Ovary (tissue), 3 donors: ENCODE results near the gene PRRT3.

Experiments
- EP300 ChIP-seq: sonication (generic); formaldehyde crosslinking; IDR thresholded peaks from one replicate; pipeline ENCODE4 v1.6.1; 2017; ENCODE audit warnings: antibody characterized with exemption
- POLR2A ChIP-seq: fragments of 450-650 bp; IDR thresholded peaks from one replicate; pipeline ENCODE4 v1.6.1; 2017; ENCODE audit warnings: antibody characterized with exemption, mild to moderate bottlenecking, moderate library complexity
- TF ChIP-seq, protein P1 (sequence below), 3 donors: fragments of 450-650 bp in 2 of 3; fragments of 200-600 bp in 1 of 3; IDR thresholded peaks; one replicate each; pipeline versions ENCODE4 v1.5.1 to v1.8.0; 2016 to 2022; ENCODE audit warnings: antibody characterized with exemption in 3 of 3, mild to moderate bottlenecking in 1 of 3
- donor health status: DM: no; HTN: no; CAD: no.

DNA sequence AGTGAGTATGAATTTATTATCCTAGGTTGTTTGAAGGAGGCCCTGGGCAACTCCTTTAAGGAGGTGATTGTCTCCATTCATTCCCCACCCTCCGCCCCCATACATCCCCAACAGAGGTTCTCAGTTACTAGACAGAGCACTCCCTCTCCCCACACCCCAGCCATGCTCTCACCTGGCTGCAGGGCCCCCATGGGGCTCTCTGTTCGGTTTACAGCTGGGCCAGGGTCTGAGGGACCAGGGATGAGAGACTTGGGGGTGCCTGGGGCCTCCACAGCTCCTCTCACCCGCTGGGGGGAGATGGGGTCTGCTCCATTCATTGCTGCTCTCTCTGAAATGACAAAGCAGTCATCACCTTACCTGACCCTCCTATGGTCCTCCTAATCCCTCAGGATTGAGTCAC, 3.6 kb downstream of the PRRT3 start:
- TF ChIP-seq, protein P1, sequence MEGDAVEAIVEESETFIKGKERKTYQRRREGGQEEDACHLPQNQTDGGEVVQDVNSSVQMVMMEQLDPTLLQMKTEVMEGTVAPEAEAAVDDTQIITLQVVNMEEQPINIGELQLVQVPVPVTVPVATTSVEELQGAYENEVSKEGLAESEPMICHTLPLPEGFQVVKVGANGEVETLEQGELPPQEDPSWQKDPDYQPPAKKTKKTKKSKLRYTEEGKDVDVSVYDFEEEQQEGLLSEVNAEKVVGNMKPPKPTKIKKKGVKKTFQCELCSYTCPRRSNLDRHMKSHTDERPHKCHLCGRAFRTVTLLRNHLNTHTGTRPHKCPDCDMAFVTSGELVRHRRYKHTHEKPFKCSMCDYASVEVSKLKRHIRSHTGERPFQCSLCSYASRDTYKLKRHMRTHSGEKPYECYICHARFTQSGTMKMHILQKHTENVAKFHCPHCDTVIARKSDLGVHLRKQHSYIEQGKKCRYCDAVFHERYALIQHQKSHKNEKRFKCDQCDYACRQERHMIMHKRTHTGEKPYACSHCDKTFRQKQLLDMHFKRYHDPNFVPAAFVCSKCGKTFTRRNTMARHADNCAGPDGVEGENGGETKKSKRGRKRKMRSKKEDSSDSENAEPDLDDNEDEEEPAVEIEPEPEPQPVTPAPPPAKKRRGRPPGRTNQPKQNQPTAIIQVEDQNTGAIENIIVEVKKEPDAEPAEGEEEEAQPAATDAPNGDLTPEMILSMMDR (IDR thresholded peaks at IDR 0.05): no peak
- no peak for TF ChIP-seq POLR2A
- no peak for TF ChIP-seq EP300
